NCI-H187 (cell line): ENCODE measurements around the gene DDRGK1.
"Not testable (repeated sequence)": the region's sequence is repeated elsewhere in the genome, so short reads cannot be mapped to it uniquely, and the experiment has no call there.

Source experiments
- DNase-seq, 2 experiments: peaks; one replicate each; lab custom pipeline; 2025; lab: John Stamatoyannopoulos, UW

Gene DDRGK1

GRCh38 chr20:3164763-3165410 lies 39.6 kb downstream of the DDRGK1 start:
- DNase-seq = peak; percentile 30 to 67

DNA sequence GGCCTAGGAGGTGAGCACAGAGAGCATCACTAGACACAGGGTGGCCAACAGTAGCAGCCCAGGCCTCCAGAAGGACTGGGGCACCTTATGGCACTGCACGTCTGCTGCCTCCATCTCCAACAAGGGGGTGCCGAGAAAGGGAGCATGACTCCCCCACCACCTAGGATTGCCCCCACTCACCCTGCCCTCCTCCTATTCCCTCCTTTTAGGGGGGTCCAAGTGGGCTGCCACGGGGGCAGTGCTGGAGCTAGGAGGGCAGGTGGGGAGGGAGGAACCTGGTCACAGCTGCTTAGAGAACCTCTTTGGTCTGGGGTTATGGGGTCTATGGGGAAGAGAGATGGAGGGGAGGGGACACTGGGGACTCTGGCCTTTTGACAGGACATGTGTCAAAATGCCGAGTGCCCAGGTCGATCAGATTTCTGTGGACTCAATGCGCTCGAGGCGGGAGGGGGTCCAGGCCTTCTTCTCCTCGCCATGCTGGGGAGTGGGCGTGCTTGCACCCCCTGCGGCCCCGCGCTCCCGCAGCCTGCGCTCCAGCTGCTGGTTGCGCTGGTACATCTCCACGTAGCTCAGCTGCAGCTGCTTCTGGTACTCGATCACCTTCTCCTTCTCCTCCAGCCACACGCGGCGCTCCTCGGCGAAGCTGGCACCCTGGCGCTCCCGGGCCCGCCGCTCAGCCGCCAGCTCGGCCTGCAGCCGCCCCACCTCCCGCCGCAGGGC lies 40.3 kb downstream of the DDRGK1 start:
- DNase-seq = no peak

DNA sequence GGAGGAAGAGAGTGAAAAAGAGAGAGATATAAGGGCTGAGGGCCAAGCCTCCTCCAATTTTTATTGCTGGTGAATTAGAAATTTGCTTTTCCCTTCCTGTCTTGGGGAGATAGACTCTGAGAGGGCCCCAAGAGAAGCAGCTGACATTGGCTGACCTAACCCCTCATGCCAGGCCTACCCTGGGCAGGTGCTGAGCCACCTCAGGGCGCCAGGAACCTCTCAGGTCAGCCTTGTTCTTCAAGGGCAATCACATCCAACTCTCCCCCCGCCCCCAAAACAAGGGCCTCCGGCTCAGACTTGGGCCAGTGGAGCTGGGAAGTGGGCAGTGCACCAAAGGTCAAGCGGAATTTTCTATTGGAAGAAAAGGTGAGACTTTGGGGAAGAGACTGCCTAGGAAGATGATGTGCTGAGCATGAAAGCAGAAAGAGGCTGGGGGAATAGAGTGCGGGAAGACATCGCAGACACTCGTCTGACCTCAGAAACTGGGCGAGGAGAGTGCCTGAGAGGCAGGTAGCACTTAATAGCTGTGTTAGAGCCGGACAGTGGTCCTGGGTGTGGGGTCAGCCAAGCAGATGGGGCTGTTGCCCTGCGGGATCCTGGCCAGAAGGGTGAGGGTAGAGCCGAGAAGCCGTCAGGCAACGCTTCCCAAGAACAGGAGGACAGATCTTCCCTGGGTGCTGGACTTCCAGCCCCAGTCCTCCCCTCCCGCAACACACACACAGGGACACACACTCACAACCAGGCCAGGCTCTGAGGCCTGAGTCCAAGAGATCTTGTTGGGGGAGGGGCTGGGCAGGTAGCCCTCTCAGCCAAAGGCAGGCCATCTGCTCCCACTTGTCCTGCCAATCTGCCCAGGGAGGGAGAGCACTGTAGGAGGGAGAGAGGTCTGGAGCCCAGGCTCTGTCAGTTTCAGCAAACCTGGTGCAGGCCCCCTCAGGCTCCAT lies 41.1 kb downstream of the DDRGK1 start:
- peak; percentile 31 to 39 for DNase-seq

GRCh38 chr20:3162080-3162611 lies 42.3 kb downstream of the DDRGK1 start:
- peak; percentile 69 to 86 for DNase-seq

DNA sequence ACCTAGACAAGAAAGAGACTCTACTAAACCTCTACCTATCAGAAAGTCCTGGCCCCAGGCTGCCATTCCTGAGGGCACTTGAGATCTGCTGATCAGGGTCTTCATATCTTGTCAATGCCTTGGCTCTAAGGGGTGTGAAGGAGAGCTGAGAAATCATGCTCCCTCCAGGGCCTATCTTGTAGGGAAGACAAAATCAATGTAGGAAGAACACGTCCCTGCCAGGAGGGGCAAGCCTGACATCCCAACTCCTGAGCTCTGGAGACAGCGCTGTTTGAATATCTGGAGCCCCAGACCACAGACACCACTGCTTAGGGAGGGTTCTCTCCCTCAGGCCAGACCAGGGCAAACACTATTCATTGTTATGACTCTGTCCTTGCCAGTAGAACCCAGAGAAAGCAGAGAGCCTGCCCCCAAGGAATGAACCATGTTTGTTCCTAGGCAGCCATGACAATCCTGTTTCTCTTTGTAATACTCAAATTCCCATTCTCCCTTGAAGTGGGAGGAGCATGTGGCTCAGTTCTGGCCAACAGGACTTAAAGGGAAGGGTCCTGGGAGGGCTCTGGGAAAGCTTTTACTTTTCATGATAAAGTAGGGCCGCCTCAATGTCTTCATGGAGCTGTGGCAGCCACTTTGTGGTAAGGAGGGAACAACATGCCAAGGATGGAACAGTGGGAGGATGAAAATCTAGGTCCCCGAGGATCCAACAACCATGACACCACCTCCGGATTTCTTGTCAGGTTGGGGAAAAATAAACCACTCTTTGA lies 43.0 kb downstream of the DDRGK1 start:
- no peak for DNase-seq

- no peak for DNase-seq
Observed at GRCh38 chr20:3160418-3160817, 44.1 kb downstream of the DDRGK1 start.

DNA sequence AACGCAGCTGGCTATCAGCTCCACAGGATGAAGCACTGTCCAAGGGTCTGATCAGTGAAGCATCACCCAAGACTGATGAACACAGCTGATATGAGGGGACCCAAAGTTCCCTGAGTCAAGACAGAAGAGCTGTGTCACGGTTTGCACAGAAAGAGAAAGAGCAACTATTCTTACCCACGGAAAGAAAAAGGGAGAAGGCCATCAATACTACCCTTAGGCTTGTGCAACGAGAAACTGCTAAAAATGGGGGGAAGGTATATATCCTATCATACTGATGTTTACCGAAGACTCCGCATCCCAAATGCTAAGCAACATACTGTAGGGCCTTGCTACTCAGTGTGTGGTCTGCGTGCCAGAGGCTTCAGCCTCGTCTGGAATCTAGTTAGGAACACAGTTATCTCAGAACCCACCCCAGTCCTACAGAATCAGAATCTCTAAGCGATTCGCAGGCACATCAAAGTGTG lies 45.5 kb downstream of the DDRGK1 start:
- no peak for DNase-seq

DNA sequence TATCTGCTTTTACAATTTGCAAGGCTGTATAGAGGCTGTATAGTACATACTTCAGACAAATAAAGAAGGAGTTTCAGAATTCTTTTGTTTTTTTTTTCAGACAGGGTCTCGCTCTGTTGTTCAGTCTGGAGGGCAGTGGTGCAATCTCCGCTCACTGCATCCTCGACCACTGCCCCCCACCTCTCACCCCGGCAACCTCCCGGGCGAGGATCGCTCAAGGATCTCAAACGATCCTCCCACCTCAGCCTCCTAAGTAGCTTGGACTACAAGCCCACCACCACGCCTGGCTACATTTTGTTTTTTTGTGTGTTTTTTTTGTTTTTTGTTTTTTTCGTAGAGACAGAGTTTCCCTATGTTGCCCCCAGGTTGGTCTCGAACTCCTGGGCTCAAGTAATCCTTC lies 46.7 kb downstream of the DDRGK1 start:
- DNase-seq = no peak

GRCh38 chr20:3156811-3157619 lies 47.5 kb downstream of the DDRGK1 start:
- DNase-seq = no peak

- not testable (repeated sequence) for DNase-seq
Observed at GRCh38 chr20:3152057-3152644, 52.3 kb downstream of the DDRGK1 start.

DNA sequence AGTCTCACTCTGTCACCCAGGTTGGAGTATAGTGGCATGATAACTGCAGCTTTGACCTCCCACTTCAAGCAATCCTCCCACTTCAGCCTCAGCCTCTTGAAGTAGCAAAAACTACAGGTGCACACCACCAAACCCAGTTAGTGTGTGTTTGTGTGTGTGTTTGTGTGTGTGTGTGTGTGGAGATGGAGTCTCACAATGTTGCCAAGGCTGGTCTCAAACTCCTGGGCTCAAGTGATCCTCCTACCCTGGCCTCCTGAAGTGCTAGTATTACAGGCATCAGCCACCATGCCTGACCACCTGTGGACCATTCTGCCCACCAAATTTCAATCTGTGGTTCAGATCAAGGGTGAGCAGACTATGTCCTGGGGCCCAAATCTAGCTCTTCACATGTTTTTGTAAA lies 53.6 kb downstream of the DDRGK1 start:
- DNase-seq = no peak

- no peak for DNase-seq
Observed at GRCh38 chr20:3146732-3147341, 57.6 kb downstream of the DDRGK1 start.

DNA sequence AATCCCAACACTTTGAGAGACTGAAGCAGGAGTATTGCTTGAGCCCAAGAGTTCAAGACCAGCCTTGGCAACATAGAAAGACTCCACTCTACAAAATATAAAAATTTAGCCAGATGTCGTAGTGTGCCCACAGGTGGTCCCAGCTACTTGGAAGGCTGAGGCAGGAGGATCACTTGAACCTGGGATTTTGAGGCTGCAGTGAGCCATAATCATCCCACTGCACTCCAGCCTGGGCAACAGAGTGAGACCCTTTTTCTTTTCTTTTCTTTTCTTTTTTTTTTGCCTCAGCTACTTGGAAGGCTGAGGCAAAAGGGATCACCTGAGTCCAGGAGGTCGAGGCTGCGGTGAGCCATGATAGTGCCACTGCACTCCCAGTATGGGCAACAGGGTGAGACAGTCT lies 62.7 kb downstream of the DDRGK1 start:
- no peak for DNase-seq
